Stomach smooth muscle (tissue), 2 donors: ENCODE measurements around the gene P4HA2.

Experiments used
- H3K27ac ChIP-seq: one replicate; pipeline ENCODE4 v1.7.0; 2013; ENCODE audit warnings: mild to moderate bottlenecking, low read length, inconsistent platforms
- H3K27me3 ChIP-seq, 2 donors: one replicate each; pipeline ENCODE4 v1.7.0; 2013; ENCODE audit warnings: low read length in 2 of 2; ENCODE audit not compliant: insufficient read depth in 2 of 2, control insufficient read depth in 1 of 2
- H3K36me3 ChIP-seq, 2 donors: one replicate each; pipeline ENCODE4 v1.7.0; 2013; ENCODE audit warnings: low read length in 2 of 2; ENCODE audit not compliant: control insufficient read depth in 2 of 2, insufficient read depth in 2 of 2
- H3K4me1 ChIP-seq: one replicate; pipeline ENCODE4 v1.7.0; 2013; ENCODE audit warnings: low read length; ENCODE audit not compliant: control insufficient read depth, insufficient read depth
- H3K4me3 ChIP-seq, 2 donors: one replicate each; pipeline ENCODE4 v1.7.0; 2013; ENCODE audit warnings: low read length in 2 of 2
- H3K9ac ChIP-seq, 2 donors: one replicate each; pipeline ENCODE4 v1.7.0; 2013; ENCODE audit warnings: low read length in 2 of 2, mild to moderate bottlenecking in 1 of 2
- H3K9me3 ChIP-seq, 2 donors: one replicate each; pipeline ENCODE4 v1.7.0; 2013; ENCODE audit warnings: low read length in 2 of 2; ENCODE audit not compliant: control insufficient read depth in 2 of 2
- donor health status: healthy.
- donor health status: Pancreatic carcinoma.

The P4HA2 gene

GRCh38 chr5:132206782-132207181 lies 20.9 kb downstream of the P4HA2 start:
- H3K27ac ChIP-seq: no peak overlapping the region

GRCh38 chr5:132205385-132206125 lies 22.1 kb downstream of the P4HA2 start:
- Histone ChIP-seq H3K36me3 (peaks cover 46 to 69% of the 10 kb centered on the region in 2 donors), H3K9me3 (no peaks in the 10 kb centered on the region), H3K4me1 (peaks cover 6% of the 10 kb centered on the region), H3K9ac (no peak overlapping the region), H3K4me3 (no peak overlapping the region), H3K27me3 (no peaks in the 10 kb centered on the region), H3K27ac (no peak overlapping the region)

More at GRCh38 chr5:132206782-132207181, 20.9 kb downstream of the P4HA2 start:
- H3K9ac ChIP-seq: no peak overlapping the region
- H3K27me3 ChIP-seq: no peaks in the 10 kb centered on the region
- no peak overlapping the region for H3K4me3 ChIP-seq
- H3K4me1 ChIP-seq: peaks cover 6% of the 10 kb centered on the region
- H3K9me3 ChIP-seq: no peaks in the 10 kb centered on the region
- H3K36me3 ChIP-seq: peaks cover 44 to 70% of the 10 kb centered on the region in 2 donors

- Histone ChIP-seq H3K27ac (no peak overlapping the region), H3K9ac (no peak overlapping the region), H3K9me3 (no peaks in the 10 kb centered on the region), H3K4me3 (no peak overlapping the region), H3K36me3 (peaks cover 44 to 63% of the 10 kb centered on the region in 2 donors), H3K4me1 (peaks cover 6% of the 10 kb centered on the region), H3K27me3 (no peaks in the 10 kb centered on the region)
Measured at GRCh38 chr5:132204371-132205135, 23.1 kb downstream of the P4HA2 start.

GRCh38 chr5:132203916-132204315 lies 23.7 kb downstream of the P4HA2 start:
- Histone ChIP-seq H3K36me3 (peaks cover 47 to 63% of the 10 kb centered on the region in 2 donors), H3K9me3 (no peaks in the 10 kb centered on the region)

GRCh38 chr5:132203464-132203818 lies 24.2 kb downstream of the P4HA2 start:
- Histone ChIP-seq H3K27me3 (no peaks in the 10 kb centered on the region), H3K4me1 (peaks cover 6% of the 10 kb centered on the region), H3K9ac (no peak overlapping the region), H3K9me3 (no peaks in the 10 kb centered on the region), H3K36me3 (peaks cover 47 to 63% of the 10 kb centered on the region in 2 donors), H3K4me3 (no peak overlapping the region), H3K27ac (no peak overlapping the region)

More at GRCh38 chr5:132203916-132204315, 23.7 kb downstream of the P4HA2 start:
- Histone ChIP-seq H3K4me1 (peaks cover 6% of the 10 kb centered on the region), H3K4me3 (no peak overlapping the region), H3K27me3 (no peaks in the 10 kb centered on the region), H3K9ac (no peak overlapping the region), H3K27ac (no peak overlapping the region)

- no peak overlapping the region for H3K27ac ChIP-seq
- H3K9me3 ChIP-seq: no peaks in the 10 kb centered on the region
- H3K27me3 ChIP-seq: no peaks in the 10 kb centered on the region
- no peak overlapping the region for H3K9ac ChIP-seq
- H3K4me1 ChIP-seq: peaks cover 6% of the 10 kb centered on the region
- H3K36me3 ChIP-seq: peaks cover 52 to 67% of the 10 kb centered on the region in 2 donors
- no peak overlapping the region for H3K4me3 ChIP-seq
Measured at GRCh38 chr5:132202711-132203463, 24.8 kb downstream of the P4HA2 start.

GRCh38 chr5:132199116-132199680 lies 28.5 kb downstream of the P4HA2 start:
- Histone ChIP-seq H3K9me3 (no peaks in the 10 kb centered on the region), H3K36me3 (peaks cover 63 to 70% of the 10 kb centered on the region in 2 donors), H3K4me1 (peaks cover 3% of the 10 kb centered on the region), H3K9ac (no peak overlapping the region), H3K4me3 (no peak overlapping the region), H3K27ac (no peak overlapping the region), H3K27me3 (no peaks in the 10 kb centered on the region)

GRCh38 chr5:132198571-132198970 lies 29.1 kb downstream of the P4HA2 start:
- Histone ChIP-seq H3K27me3 (no peaks in the 10 kb centered on the region), H3K36me3 (peaks cover 59 to 64% of the 10 kb centered on the region in 2 donors), H3K9me3 (no peaks in the 10 kb centered on the region), H3K4me1 (peaks cover under 1% of the 10 kb centered on the region), H3K9ac (no peak overlapping the region), H3K4me3 (no peak overlapping the region), H3K27ac (no peak overlapping the region)

GRCh38 chr5:132195727-132196126 lies 31.9 kb downstream of the P4HA2 start:
- H3K27me3 ChIP-seq: no peaks in the 10 kb centered on the region
- H3K4me1 ChIP-seq: no peaks in the 10 kb centered on the region
- H3K36me3 ChIP-seq: peaks cover 57 to 58% of the 10 kb centered on the region in 2 donors
- H3K9ac ChIP-seq: no peak overlapping the region
- H3K9me3 ChIP-seq: no peaks in the 10 kb centered on the region
- H3K27ac ChIP-seq: no peak overlapping the region
- H3K4me3 ChIP-seq: no peak overlapping the region

GRCh38 chr5:132193165-132193694 lies 34.4 kb downstream of the P4HA2 start:
- Histone ChIP-seq H3K4me1 (no peaks in the 10 kb centered on the region), H3K27ac (no peak overlapping the region), H3K27me3 (no peaks in the 10 kb centered on the region), H3K4me3 (no peak overlapping the region), H3K9ac (no peak overlapping the region), H3K9me3 (no peaks in the 10 kb centered on the region), H3K36me3 (peaks cover 38 to 41% of the 10 kb centered on the region in 2 donors)
